ENCODE data around the gene LRRC71. TPM values are rescaled to one million over a fixed set of nuclear protein-coding genes. Genes with fewer than 3 reads are reported as not detected.

Gene LRRC71
- total RNA-seq, 1 donor from 2014 or later = 0.14 TPM

DNA sequence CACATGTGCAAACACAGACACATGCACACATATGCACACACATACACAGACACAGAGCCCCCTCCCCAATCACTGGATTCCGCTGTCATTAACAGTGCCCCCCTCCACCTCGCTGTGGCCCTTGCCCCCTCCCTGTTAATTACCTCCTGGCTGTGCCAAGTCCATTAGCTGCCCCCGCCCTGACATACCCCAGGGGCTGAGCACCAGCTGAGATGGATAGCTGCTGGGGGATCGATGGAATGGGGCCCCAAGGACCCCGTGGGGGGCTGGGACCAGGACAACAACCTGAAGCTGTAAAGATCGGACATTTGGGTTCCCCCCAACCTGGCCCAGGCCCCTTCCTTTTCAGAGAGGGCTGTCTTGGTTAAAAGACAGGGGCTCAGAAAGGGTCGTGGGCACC lies 36.5 kb upstream of the LRRC71 start:
- H3K4me3 Mint-ChIP-seq (ENCODE audit: unreplicated experiment) = no peak overlapping the region
- TF ChIP-seq, protein P1, sequence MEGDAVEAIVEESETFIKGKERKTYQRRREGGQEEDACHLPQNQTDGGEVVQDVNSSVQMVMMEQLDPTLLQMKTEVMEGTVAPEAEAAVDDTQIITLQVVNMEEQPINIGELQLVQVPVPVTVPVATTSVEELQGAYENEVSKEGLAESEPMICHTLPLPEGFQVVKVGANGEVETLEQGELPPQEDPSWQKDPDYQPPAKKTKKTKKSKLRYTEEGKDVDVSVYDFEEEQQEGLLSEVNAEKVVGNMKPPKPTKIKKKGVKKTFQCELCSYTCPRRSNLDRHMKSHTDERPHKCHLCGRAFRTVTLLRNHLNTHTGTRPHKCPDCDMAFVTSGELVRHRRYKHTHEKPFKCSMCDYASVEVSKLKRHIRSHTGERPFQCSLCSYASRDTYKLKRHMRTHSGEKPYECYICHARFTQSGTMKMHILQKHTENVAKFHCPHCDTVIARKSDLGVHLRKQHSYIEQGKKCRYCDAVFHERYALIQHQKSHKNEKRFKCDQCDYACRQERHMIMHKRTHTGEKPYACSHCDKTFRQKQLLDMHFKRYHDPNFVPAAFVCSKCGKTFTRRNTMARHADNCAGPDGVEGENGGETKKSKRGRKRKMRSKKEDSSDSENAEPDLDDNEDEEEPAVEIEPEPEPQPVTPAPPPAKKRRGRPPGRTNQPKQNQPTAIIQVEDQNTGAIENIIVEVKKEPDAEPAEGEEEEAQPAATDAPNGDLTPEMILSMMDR (IDR thresholded peaks at IDR 0.05; ENCODE audit: insufficient read depth, low read depth, low read length) = no peak
- TF ChIP-seq EZH2 (IDR thresholded peaks at IDR 0.05; ENCODE audit: insufficient read depth, low read length) = no peak
- no peaks in the 10 kb centered on the region for H3K4me1 ChIP-seq (ENCODE audit: insufficient read depth, low read length)

GRCh38 chr1:156884560-156885184 lies 35.8 kb upstream of the LRRC71 start:
- TF ChIP-seq EZH2 (IDR thresholded peaks at IDR 0.05; ENCODE audit: insufficient read depth, low read length) = no peak
- TF ChIP-seq, protein P1 (IDR thresholded peaks at IDR 0.05; ENCODE audit: insufficient read depth, low read depth, low read length) = no peak

More for the DNA sequence above, 36.5 kb upstream of the LRRC71 start:
- Histone ChIP-seq H3K9me3 (ENCODE audit: insufficient read depth, low read depth, low read length) (no peaks in the 10 kb centered on the region), H3K36me3 (ENCODE audit: insufficient read depth, low read length) (no peaks in the 10 kb centered on the region), H3K27ac (ENCODE audit: low read depth, low read length) (no peak overlapping the region), H3K9ac (ENCODE audit: low read length) (no peak overlapping the region), H3K27me3 (ENCODE audit: insufficient read depth, low read length) (peaks cover 43% of the 10 kb centered on the region), H2AFZ (ENCODE audit: low read depth, low read length) (no peak overlapping the region), H4K20me1 (ENCODE audit: insufficient read depth, low read length) (no peaks in the 10 kb centered on the region), H3K4me3 (ENCODE audit: insufficient read depth, low read depth, low read length) (no peak overlapping the region), H3K4me2 (ENCODE audit: low read length) (no peak overlapping the region), H3K79me2 (ENCODE audit: insufficient read depth, low read length) (no peaks in the 10 kb centered on the region)
- no peak for FAIRE-seq
- H3K27ac Mint-ChIP-seq (ENCODE audit: unreplicated experiment) = no peak overlapping the region
- no peak for DNase-seq (ENCODE audit: low read depth)
- H3K4me1 Mint-ChIP-seq (ENCODE audit: low read depth, unreplicated experiment) = peaks cover 5% of the 10 kb centered on the region
- H3K36me3 Mint-ChIP-seq (ENCODE audit: low read depth, unreplicated experiment) = no peaks in the 10 kb centered on the region
- H3K9me3 Mint-ChIP-seq (ENCODE audit: unreplicated experiment) = no peaks in the 10 kb centered on the region
- peaks cover 84% of the 10 kb centered on the region for H3K27me3 Mint-ChIP-seq (ENCODE audit: low read depth, unreplicated experiment)

GRCh38 chr1:156885314-156885713 lies 35.1 kb upstream of the LRRC71 start:
- Histone ChIP-seq H3K27ac (ENCODE audit: low read depth, low read length) (no peak overlapping the region), H2AFZ (ENCODE audit: low read depth, low read length) (no peak overlapping the region), H3K4me2 (ENCODE audit: low read length) (no peak overlapping the region), H4K20me1 (ENCODE audit: insufficient read depth, low read length) (no peaks in the 10 kb centered on the region), H3K79me2 (ENCODE audit: insufficient read depth, low read length) (no peaks in the 10 kb centered on the region), H3K4me3 (ENCODE audit: insufficient read depth, low read depth, low read length) (no peak overlapping the region), H3K4me1 (ENCODE audit: insufficient read depth, low read length) (no peaks in the 10 kb centered on the region), H3K36me3 (ENCODE audit: insufficient read depth, low read length) (no peaks in the 10 kb centered on the region), H3K9ac (ENCODE audit: low read length) (no peak overlapping the region), H3K27me3 (ENCODE audit: insufficient read depth, low read length) (peaks cover 39% of the 10 kb centered on the region), H3K9me3 (ENCODE audit: insufficient read depth, low read depth, low read length) (no peaks in the 10 kb centered on the region)
- Mint-ChIP-seq H3K4me1 (ENCODE audit: low read depth, unreplicated experiment) (peaks cover 6% of the 10 kb centered on the region), H3K36me3 (ENCODE audit: low read depth, unreplicated experiment) (no peaks in the 10 kb centered on the region), H3K4me3 (ENCODE audit: unreplicated experiment) (no peak overlapping the region), H3K27ac (ENCODE audit: unreplicated experiment) (no peak overlapping the region), H3K9me3 (ENCODE audit: unreplicated experiment) (no peaks in the 10 kb centered on the region), H3K27me3 (ENCODE audit: low read depth, unreplicated experiment) (peaks cover 81% of the 10 kb centered on the region)
- no peak for DNase-seq (ENCODE audit: low read depth)
- no peak for TF ChIP-seq EZH2 (IDR thresholded peaks at IDR 0.05; ENCODE audit: insufficient read depth, low read length)
- TF ChIP-seq, protein P1 (IDR thresholded peaks at IDR 0.05; ENCODE audit: insufficient read depth, low read depth, low read length) = no peak
- FAIRE-seq = no peak

More at GRCh38 chr1:156884560-156885184, 35.8 kb upstream of the LRRC71 start:
- peaks cover 5% of the 10 kb centered on the region for H3K4me1 Mint-ChIP-seq (ENCODE audit: low read depth, unreplicated experiment)
- H2AFZ ChIP-seq (ENCODE audit: low read depth, low read length) = no peak overlapping the region
- H3K79me2 ChIP-seq (ENCODE audit: insufficient read depth, low read length) = no peaks in the 10 kb centered on the region
- H3K9me3 ChIP-seq (ENCODE audit: insufficient read depth, low read depth, low read length) = no peaks in the 10 kb centered on the region
- H3K9me3 Mint-ChIP-seq (ENCODE audit: unreplicated experiment) = no peaks in the 10 kb centered on the region
- no peak overlapping the region for H3K27ac Mint-ChIP-seq (ENCODE audit: unreplicated experiment)
- H3K4me3 Mint-ChIP-seq (ENCODE audit: unreplicated experiment) = no peak overlapping the region
- peaks cover 83% of the 10 kb centered on the region for H3K27me3 Mint-ChIP-seq (ENCODE audit: low read depth, unreplicated experiment)
- no peaks in the 10 kb centered on the region for H3K4me1 ChIP-seq (ENCODE audit: insufficient read depth, low read length)
- H3K27ac ChIP-seq (ENCODE audit: low read depth, low read length) = no peak overlapping the region
- DNase-seq (ENCODE audit: low read depth) (no peak), FAIRE-seq (no peak)
- H3K9ac ChIP-seq (ENCODE audit: low read length) = no peak overlapping the region
- peaks cover 39% of the 10 kb centered on the region for H3K27me3 ChIP-seq (ENCODE audit: insufficient read depth, low read length)
- no peak overlapping the region for H3K4me2 ChIP-seq (ENCODE audit: low read length)
- H4K20me1 ChIP-seq (ENCODE audit: insufficient read depth, low read length) = no peaks in the 10 kb centered on the region
- no peaks in the 10 kb centered on the region for H3K36me3 ChIP-seq (ENCODE audit: insufficient read depth, low read length)
- no peak overlapping the region for H3K4me3 ChIP-seq (ENCODE audit: insufficient read depth, low read depth, low read length)
- H3K36me3 Mint-ChIP-seq (ENCODE audit: low read depth, unreplicated experiment) = no peaks in the 10 kb centered on the region

Data from astrocyte (in vitro differentiated cells and primary cell).